HepG2 (cell line): ENCODE results near the gene XPNPEP2. TPM values are rescaled to one million over a fixed set of nuclear protein-coding genes. Genes with fewer than 3 reads are reported as not detected.

ENCODE experiments used
- ATAC-seq: fragments of 200-7000 bp; cut with Tn5 transposase; 3 replicates; pipeline ENCODE4 v1.9.1; 2020; ENCODE audit warnings: mild to moderate bottlenecking, moderate library complexity
- BruUV-seq: library from RNA; stranded (reverse); fragments of 400-500 nt; replicated peaks from 2 replicates; lab custom pipeline; 2021; lab: Mats Ljungman, UMichigan
- CTCF ChIA-PET: fragments of 300-600 bp; formaldehyde crosslinking; extraction: SDS; loops from one replicate; lab custom pipeline; 2021; ENCODE audit warnings: low total read pairs, inconsistent platforms, low intra/inter-chr PET ratio; lab: Yijun Ruan, JAX
- POLR2A ChIA-PET: fragments of 350-600 bp; sonication (Branson Sonifier 250); formaldehyde crosslinking; loops from one replicate; lab custom pipeline; 2020; ENCODE audit warnings: antibody characterized with exemption, inconsistent platforms; lab: Yijun Ruan, JAX
- DNase-seq: peaks from one replicate; pipeline ENCODE4 v3.0.0-alpha.2; 2015; ENCODE audit warnings: low spot score
- FAIRE-seq: peaks from 3 replicates; lab custom pipeline; 2011; peaks lifted over from hg19 to GRCh38; lab: Jason Lieb, UNC
- H2AFZ ChIP-seq: one replicate; pipeline ENCODE4 v1.6.1; 2011; ENCODE audit warnings: low read length, inconsistent platforms
- H3K27ac ChIP-seq: fragments of 300-600 bp; 3 replicates; pipeline ENCODE4 v1.8.0; 2011; ENCODE audit warnings: mixed run types, mild to moderate bottlenecking, mixed read lengths, low read length, inconsistent platforms; ENCODE audit not compliant: insufficient read depth; ENCODE audit errors: extremely low read length
- H3K27me3 ChIP-seq, 2 experiments: fragments of 200-600 bp in 1 of 2; 2 replicates in 1 of 2; 3 replicates in 1 of 2; pipeline versions ENCODE4 v1.6.0 to v1.8.0; 2011; ENCODE audit warnings: low read length in 2 of 2, mild to moderate bottlenecking in 2 of 2, moderate library complexity in 2 of 2, inconsistent platforms in 1 of 2; ENCODE audit not compliant: insufficient read depth in 2 of 2, control insufficient read depth in 1 of 2
- H3K36me3 ChIP-seq, 2 experiments: fragments of 200-600 bp in 1 of 2; replicated peaks in 1 of 2; 2 replicates in 1 of 2; 3 replicates in 1 of 2; pipeline versions ENCODE4 v1.5.1 to v1.8.0; 2011; ENCODE audit warnings: low read length in 2 of 2, inconsistent platforms in 1 of 2; ENCODE audit not compliant: insufficient read depth in 2 of 2, control insufficient read depth in 1 of 2
- H3K4me1 ChIP-seq: 2 replicates; pipeline ENCODE4 v1.5.1; 2012; ENCODE audit warnings: low read length, inconsistent platforms; ENCODE audit not compliant: insufficient read depth
- H3K4me2 ChIP-seq: 2 replicates; pipeline ENCODE4 v1.6.0; 2011; ENCODE audit warnings: low read depth, low read length, inconsistent platforms
- H3K4me3 ChIP-seq, 3 experiments: fragments of 200-600 bp in 1 of 3; sonication (generic), shearing (Covaris generic) in 1 of 3; replicated peaks in 1 of 3; 2 replicates each; pipeline ENCODE4 v1.5.1; 2011 to 2016; ENCODE audit warnings: low read length in 3 of 3, inconsistent platforms in 2 of 3, low read depth in 2 of 3, mild to moderate bottlenecking in 2 of 3, control low read depth in 1 of 3, mixed read lengths in 1 of 3; ENCODE audit not compliant: insufficient read depth in 1 of 3
- H3K79me2 ChIP-seq: one replicate; pipeline ENCODE4 v1.6.1; 2011; ENCODE audit warnings: low read length, inconsistent platforms; ENCODE audit not compliant: insufficient read depth
- H3K9ac ChIP-seq: 2 replicates; pipeline ENCODE4 v1.6.0; 2011; ENCODE audit warnings: mild to moderate bottlenecking, low read depth, low read length, inconsistent platforms; ENCODE audit not compliant: insufficient read depth
- H3K9me3 ChIP-seq: 2 replicates; pipeline ENCODE4 v1.5.1; 2012; ENCODE audit warnings: mild to moderate bottlenecking, low read length
- H4K20me1 ChIP-seq: 2 replicates; pipeline ENCODE4 v1.6.0; 2011; ENCODE audit warnings: inconsistent platforms, mild to moderate bottlenecking, low read length, moderate library complexity; ENCODE audit not compliant: insufficient read depth
- BCL6 ChIP-seq: IDR thresholded peaks from 2 replicates; pipeline ENCODE4 v1.6.1; 2016; ENCODE audit warnings: missing genetic modification reagents, missing compliant biosample characterization
- HCFC1 ChIP-seq: fragments of 150-350 bp; IDR thresholded peaks from 2 replicates; pipeline ENCODE4 v1.6.1; 2014; ENCODE audit warnings: low read depth, low read length
- HMG20A ChIP-seq: IDR thresholded peaks from 2 replicates; pipeline ENCODE4 v1.6.1; 2016; ENCODE audit warnings: borderline replicate concordance
- KLF15 ChIP-seq: sonication (generic); formaldehyde crosslinking; IDR thresholded peaks from 2 replicates; pipeline ENCODE4 v1.8.1; 2023; ENCODE audit warnings: borderline replicate concordance, mild to moderate bottlenecking, inconsistent platforms, missing genetic modification reagents, mixed read lengths
- NONO ChIP-seq, 2 experiments: fragments of 450-650 bp in 1 of 2; sonication (generic) in 1 of 2; formaldehyde crosslinking in 1 of 2; IDR thresholded peaks in 1 of 2; conservative IDR thresholded peaks in 1 of 2; 2 replicates each; pipeline versions ENCODE4 v1.6.1 to v1.8.0; 2017 to 2022; ENCODE audit warnings: mild to moderate bottlenecking in 1 of 2, missing genetic modification reagents in 1 of 2, moderate library complexity in 1 of 2
- PHF8 ChIP-seq: sonication (generic); formaldehyde crosslinking; IDR thresholded peaks from 2 replicates; pipeline ENCODE4 v1.5.0; 2020; ENCODE audit warnings: missing genetic modification reagents
- RBAK ChIP-seq: sonication (generic); formaldehyde crosslinking; IDR thresholded peaks from 2 replicates; pipeline ENCODE4 v1.5.1; 2020; ENCODE audit warnings: mild to moderate bottlenecking, missing genetic modification reagents
- ZFP37 ChIP-seq: sonication (generic); formaldehyde crosslinking; IDR thresholded peaks from 2 replicates; pipeline ENCODE4 v1.4.0; 2020; ENCODE audit warnings: missing genetic modification reagents, borderline replicate concordance
- ZNF101 ChIP-seq: sonication (generic); formaldehyde crosslinking; IDR thresholded peaks from 2 replicates; pipeline ENCODE4 v1.4.0; 2020; ENCODE audit warnings: mild to moderate bottlenecking, low read depth, missing genetic modification reagents, borderline replicate concordance
- ZNF335 ChIP-seq: sonication (generic); formaldehyde crosslinking; IDR thresholded peaks from 2 replicates; pipeline ENCODE4 v1.4.0; 2020; ENCODE audit warnings: missing genetic modification reagents
- ZNF713 ChIP-seq: sonication (generic); formaldehyde crosslinking; IDR thresholded peaks from 2 replicates; pipeline ENCODE4 v1.4.0; 2020; ENCODE audit warnings: mild to moderate bottlenecking, missing genetic modification reagents
- WGBS: methylation state at CpG from one replicate; pipeline ENCODE4 v1.1.6; 2017; ENCODE audit warnings: low lambda C conversion rate; 5-methylcytosine and 5-hydroxymethylcytosine counted together
- in situ Hi-C: cut with HindIII; loops from 2 replicates; pipeline ENCODE4 v1.10.0; 2017; ENCODE audit warnings: low pct_unique_long_range_greater_than_20kb; ENCODE audit not compliant: extremely low pct_ligation_motif_present
- intact Hi-C: fragments of 100-400 bp; cut with micrococcal nuclease; formaldehyde crosslinking; loops from one replicate; pipeline ENCODE4 v1.10.0; 2022; ENCODE audit not compliant: unreplicated experiment
- polyA plus RNA-seq, 8 experiments: library from polyadenylated mRNA; depleted of rRNA in 3 of 8; stranded (reverse) in 7 of 8; unstranded in 1 of 8; fragments of >200 nt; fragmentation: Illumina TruSeq in 4 of 8; extraction: Trizol in 4 of 8; gene quantifications; 2 replicates each; pipeline versions ENCODE4 v1.2.1 to v1.2.3, GENCODE V29; 2011 to 2016; ENCODE audit warnings: low read depth in 4 of 8, missing spikeins in 1 of 8, mixed read lengths in 1 of 8; ENCODE audit not compliant: insufficient read depth in 1 of 8
- total RNA-seq, 5 experiments: library from RNA; depleted of rRNA; stranded (reverse); fragments of >200 nt; fragmentation: Illumina TruSeq; extraction: Trizol; gene quantifications; 2 replicates each; pipeline ENCODE4 v1.2.3, GENCODE V29; 2016; ENCODE audit warnings: low read depth in 1 of 5
- TF ChIP-seq, protein P1 (sequence below): sonication (generic); formaldehyde crosslinking; IDR thresholded peaks from 2 replicates; pipeline ENCODE4 v1.5.0; 2020; ENCODE audit warnings: missing genetic modification reagents, mild to moderate bottlenecking, borderline replicate concordance
- TF ChIP-seq, protein P2 (sequence below): sonication (generic); formaldehyde crosslinking; IDR thresholded peaks from 2 replicates; pipeline ENCODE4 v1.4.0; 2020; ENCODE audit warnings: mild to moderate bottlenecking, missing genetic modification reagents, borderline replicate concordance

XPNPEP2 gene
- total and polyA plus RNA-seq, 2 of the 13 experiments (the other 11 are each of a cell fraction or from before 2014, with no cell fraction given), result 1.1 to 1.8 TPM

DNA sequence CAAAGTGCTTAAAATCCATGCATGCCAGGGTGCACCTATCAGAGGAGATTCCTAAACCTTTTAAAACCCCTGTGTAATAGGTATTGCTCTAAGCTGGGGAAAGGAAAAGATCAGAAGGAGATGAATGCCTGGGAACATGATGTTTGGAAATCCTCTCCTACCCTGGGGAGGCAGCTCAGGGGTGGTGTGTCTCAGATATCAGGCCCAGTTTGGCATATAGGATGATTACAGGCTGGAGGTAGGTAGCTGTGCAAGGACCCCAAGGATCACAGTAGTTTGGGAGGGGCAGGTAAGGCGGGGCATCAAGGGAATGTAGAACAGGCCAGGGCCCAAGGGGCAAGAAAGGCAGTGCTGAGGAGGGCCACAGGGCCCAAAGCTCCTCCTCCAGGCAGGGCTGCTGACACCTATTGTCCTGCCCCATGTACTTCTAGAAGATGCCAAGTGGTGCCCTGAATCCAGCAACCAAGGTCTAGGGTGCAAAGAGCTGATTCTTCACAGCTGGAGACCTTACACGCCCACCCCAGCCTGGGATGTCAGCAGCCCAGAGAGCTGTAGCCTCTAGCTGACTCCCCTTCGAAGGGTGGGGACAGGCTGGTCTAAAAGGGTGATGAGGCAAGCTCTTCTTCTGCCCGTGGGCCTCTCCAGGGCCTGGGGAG is 58.6 kb downstream of the XPNPEP2 start (continued):
- TF ChIP-seq, protein P1, sequence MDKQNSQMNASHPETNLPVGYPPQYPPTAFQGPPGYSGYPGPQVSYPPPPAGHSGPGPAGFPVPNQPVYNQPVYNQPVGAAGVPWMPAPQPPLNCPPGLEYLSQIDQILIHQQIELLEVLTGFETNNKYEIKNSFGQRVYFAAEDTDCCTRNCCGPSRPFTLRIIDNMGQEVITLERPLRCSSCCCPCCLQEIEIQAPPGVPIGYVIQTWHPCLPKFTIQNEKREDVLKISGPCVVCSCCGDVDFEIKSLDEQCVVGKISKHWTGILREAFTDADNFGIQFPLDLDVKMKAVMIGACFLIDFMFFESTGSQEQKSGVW (CRISPR knock-in tag), result no peak
- no peak for TF ChIP-seq BCL6 (CRISPR knock-in tag)

- ATAC-seq (no peak), DNase-seq (no peak), FAIRE-seq (no peak)
- H3K4me1 ChIP-seq, result no peaks in the 10 kb centered on the region
- WGBS, result 92% methylated on average over 2 of the region's 3 CpGs
- peaks cover 0 to under 1% of the 10 kb centered on the region in 2 experiments; a peak in 1 of 5 replicates for H3K36me3 ChIP-seq
- no peaks in the 10 kb centered on the region for H4K20me1 ChIP-seq
- no peaks in the 10 kb centered on the region for H3K79me2 ChIP-seq
- TF ChIP-seq, protein P2, sequence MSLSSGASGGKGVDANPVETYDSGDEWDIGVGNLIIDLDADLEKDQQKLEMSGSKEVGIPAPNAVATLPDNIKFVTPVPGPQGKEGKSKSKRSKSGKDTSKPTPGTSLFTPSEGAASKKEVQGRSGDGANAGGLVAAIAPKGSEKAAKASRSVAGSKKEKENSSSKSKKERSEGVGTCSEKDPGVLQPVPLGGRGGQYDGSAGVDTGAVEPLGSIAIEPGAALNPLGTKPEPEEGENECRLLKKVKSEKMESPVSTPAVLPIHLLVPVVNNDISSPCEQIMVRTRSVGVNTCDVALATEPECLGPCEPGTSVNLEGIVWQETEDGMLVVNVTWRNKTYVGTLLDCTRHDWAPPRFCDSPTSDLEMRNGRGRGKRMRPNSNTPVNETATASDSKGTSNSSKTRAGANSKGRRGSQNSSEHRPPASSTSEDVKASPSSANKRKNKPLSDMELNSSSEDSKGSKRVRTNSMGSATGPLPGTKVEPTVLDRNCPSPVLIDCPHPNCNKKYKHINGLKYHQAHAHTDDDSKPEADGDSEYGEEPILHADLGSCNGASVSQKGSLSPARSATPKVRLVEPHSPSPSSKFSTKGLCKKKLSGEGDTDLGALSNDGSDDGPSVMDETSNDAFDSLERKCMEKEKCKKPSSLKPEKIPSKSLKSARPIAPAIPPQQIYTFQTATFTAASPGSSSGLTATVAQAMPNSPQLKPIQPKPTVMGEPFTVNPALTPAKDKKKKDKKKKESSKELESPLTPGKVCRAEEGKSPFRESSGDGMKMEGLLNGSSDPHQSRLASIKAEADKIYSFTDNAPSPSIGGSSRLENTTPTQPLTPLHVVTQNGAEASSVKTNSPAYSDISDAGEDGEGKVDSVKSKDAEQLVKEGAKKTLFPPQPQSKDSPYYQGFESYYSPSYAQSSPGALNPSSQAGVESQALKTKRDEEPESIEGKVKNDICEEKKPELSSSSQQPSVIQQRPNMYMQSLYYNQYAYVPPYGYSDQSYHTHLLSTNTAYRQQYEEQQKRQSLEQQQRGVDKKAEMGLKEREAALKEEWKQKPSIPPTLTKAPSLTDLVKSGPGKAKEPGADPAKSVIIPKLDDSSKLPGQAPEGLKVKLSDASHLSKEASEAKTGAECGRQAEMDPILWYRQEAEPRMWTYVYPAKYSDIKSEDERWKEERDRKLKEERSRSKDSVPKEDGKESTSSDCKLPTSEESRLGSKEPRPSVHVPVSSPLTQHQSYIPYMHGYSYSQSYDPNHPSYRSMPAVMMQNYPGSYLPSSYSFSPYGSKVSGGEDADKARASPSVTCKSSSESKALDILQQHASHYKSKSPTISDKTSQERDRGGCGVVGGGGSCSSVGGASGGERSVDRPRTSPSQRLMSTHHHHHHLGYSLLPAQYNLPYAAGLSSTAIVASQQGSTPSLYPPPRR, result no peak
- TF ChIP-seq RBAK (CRISPR knock-in tag) (no peak), HMG20A (CRISPR knock-in tag) (no peak), ZNF335 (CRISPR knock-in tag) (no peak), ZNF101 (CRISPR knock-in tag) (no peak), KLF15 (CRISPR knock-in tag) (no peak), ZFP37 (CRISPR knock-in tag) (no peak), NONO (IDR thresholded peaks at IDR 0.05) (no peak), NONO (CRISPR knock-in tag; conservative IDR thresholded peaks at IDR 0.05) (no peak), PHF8 (CRISPR knock-in tag) (no peak), ZNF713 (CRISPR knock-in tag) (no peak), HCFC1 (no peak)
- H3K27ac ChIP-seq, result no peak overlapping the region
- H3K27me3 ChIP-seq, result no peaks in the 10 kb centered on the region
- H3K4me3 ChIP-seq, result no peak overlapping the region
- H3K9ac ChIP-seq, result no peak overlapping the region
- in situ Hi-C loops (no loop called here), intact Hi-C loops (no loop called here)
- POLR2A ChIA-PET, result no interaction called here
- no TSS peak for BruUV-seq
- H3K4me2 ChIP-seq, result no peak overlapping the region
- H2AFZ ChIP-seq, result no peak overlapping the region
- no peaks in the 10 kb centered on the region for H3K9me3 ChIP-seq
- CTCF ChIA-PET, result no interaction called here
Observed at GRCh38 chrX:129798456-129798855, 59.7 kb downstream of the XPNPEP2 start.
